GM18499 (cell line): Measurements from ENCODE around the gene DET1.
"Not testable (repeated sequence)": the region's sequence is repeated elsewhere in the genome, so short reads cannot be mapped to it uniquely, and the experiment has no call there.

Experiments
- ATAC-seq: cut with Tn5 transposase; IDR thresholded peaks from one replicate; pipeline ENCODE4 v1.9.1; 2021; ENCODE audit warnings: moderate number of reproducible peaks; ENCODE audit not compliant: insufficient read depth, unreplicated experiment

The DET1 gene

DNA sequence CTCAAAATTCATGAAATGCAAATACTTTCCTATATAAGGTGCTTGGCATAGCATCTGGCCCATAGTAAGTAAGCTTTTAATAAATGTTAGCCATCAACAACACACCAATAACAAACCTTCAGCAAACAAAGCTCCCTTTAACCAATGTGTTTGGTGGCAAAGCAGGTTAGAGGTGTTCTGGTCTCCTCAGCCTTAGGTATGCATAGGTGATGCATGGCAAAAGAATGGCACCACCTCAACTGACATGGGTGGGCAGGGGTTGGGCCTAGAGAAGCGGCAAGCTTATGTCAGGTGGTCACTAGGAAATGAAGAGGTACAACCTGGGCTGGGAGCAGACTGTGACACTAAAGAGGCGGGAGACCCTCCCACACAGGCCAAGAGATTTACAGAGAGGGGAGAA, 40.8 kb downstream of the DET1 start:
- no peak for ATAC-seq

DNA sequence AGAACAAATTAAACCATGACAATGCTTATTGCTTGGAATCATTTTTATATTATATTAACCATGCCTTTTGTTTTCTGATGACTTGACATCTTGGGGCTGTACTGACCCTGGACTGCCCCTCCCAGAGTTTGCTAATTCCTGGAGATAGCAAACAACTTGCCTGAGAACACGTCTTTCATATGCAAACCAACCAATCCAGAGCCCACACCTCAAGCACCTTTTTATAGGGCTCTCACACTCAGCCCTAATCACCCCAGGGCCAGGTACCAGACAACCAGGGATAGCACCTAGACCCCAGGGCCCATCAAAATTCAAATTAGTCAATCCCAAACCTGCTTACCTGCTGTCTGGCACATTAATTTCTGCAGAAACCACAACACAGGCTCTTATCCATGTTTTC, 42.0 kb downstream of the DET1 start:
- ATAC-seq, result no peak

DNA sequence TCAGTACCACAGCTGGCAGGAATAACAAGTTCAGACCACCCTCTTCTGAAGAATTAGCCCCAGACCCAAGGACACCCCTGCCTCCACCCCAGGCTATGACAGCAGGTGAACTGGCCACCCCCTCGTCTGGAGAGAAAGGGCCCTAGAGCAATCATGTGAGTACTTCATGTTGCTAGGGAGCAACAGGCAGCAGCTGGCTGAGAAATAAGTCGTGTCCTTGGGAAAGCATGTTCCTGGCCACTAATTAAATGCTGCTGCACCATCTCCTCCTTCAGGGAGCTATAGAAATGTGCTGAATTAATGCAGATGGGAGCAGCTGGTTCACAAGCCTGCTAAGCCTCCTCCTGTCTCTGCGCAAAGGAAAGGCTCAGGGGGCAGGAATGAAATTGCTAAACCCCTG, 47.5 kb downstream of the DET1 start:
- no peak for ATAC-seq

DNA sequence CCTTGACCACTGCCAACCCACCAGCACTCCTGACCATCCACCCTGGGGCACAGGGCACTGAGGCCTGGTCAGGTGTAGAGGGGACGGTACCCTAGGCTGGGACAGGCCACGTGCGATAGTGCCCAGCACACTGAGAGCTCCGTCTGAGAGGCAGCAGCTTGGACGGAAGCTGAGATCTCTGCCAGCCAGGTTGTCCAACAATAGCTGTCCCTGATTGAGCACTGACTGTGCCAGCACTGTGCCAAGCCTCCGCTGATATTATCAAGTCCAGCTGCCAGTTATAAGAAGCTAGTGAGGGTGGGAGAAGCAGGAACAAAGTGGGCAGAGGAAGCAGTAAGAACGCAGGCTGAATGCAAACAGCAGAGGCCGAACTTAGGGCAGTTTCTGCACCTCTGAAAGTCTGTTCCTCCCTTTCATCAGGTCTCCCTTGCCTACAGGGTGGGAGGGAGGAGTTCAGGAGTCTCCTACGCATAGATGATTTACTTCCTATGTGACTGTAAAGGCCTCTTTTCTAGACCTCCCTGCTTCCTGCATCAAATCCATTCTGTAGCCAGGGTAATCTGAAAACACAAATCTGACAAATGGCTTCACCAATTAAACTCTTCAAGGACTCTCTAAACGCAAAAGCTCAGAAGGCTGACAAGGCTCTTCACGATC, 49.2 kb downstream of the DET1 start:
- ATAC-seq, result no peak

DNA sequence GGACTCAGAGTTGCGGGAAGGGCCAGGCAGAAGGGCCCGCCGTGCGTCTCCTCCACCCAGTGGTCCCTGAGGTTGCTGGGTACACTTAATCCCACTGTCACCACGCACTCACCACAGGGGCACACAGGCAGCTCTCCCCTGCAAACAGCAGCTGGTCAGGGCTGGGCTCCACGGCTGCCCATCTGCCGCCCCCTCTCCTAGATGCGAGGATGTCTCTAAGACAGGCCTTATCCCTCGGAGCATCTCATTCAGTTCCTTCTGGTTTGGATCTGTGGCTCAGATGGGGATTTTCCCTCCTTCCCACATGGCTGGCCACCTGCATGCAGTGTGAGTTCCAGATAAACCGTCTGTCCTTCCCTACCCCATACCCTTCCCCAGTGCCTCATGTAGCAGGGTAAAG, 52.6 kb downstream of the DET1 start:
- no peak for ATAC-seq

DNA sequence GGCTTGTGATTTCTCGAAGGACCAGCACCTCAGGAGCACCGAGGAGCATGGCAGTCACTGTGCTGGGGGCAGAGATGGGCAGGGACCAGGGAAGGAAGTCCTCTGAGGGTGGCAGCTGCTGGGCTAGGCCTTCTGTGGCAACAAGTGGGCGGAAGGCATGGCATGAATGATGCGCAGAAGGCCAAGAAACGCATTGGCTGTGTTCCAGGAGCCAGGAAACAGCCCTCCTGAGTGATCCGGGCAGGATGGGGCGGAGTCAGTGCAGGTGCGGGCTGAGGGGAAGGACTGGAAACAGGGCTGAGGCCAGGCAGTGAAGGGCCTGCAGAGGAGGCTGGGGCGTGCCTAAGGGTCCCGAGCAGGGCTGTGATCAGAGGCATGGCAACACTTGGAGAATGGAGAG, 55.3 kb downstream of the DET1 start:
- no peak for ATAC-seq

DNA sequence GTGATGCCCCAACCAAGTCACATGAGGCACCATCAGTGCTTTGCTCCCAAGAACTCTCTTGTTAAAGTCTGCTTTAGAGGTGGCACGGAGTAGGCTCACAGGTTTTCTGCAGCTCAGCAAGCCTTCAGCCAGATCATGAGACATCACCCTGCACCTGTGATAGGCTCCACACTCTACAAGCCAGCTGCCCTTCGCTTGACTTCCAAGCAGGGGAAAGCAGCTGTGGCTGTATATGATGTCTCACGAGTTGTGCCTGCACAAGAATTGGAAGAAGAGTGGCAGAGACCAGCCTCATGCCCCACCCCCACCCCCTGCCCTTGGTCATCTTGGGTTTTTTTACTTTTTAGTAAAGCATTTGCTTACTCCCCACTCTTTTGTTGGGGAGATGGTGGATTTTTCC, 56.4 kb downstream of the DET1 start:
- ATAC-seq, result no peak

DNA sequence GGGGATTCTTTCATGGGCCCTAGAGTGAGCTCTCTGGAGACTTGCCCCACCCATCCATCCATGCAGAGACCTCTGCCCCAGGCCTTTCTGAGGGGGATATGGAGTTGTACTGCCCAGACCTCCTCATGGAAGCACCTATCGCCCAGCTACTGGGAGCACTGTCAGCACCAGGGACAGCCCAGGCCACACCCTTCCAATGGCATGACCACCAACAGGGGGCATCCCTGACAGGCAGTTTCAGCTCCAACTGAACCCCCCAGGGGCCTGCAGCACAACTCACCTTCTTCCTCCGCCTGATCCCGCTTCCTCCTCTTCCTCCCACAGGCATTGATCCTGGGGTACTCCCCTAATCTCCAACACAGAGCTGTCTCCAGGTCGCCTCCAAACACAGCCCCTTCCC, 57.2 kb downstream of the DET1 start:
- ATAC-seq, result no peak

DNA sequence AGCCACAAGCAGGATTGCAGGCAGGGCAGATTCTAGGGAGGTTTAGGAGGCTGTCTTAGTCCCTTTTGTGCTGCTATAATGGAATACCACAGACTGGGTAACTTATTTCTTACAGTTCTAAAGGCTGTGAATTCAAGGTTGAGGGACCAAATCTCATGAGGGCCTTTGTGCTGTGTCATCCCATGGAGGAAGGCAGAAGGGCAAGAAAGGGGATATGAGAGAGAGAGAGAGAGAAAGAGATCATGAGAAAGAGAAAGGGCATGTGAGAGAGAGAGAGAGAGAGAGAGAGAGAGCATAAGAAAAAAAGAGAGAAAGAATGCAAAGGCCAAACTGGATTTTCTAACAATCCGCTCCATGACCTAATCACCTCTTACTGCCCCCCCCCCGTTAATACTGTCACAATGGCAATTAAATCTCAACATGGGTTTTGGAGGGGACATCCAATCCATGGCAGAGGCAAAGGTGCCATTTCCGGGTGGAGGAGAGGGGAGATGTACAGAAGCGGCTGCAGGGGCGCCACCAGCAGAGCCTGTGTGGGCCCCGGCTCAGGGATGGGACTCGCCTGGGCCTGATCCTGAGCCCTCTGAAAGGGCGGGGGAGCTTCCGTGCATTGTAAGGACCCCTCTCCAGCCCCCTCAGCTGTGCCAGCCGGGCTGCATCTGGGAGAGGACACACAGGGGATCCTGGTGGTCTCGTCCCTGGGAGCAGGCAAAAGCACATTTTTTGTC, 58.5 kb downstream of the DET1 start:
- ATAC-seq, result no peak

DNA sequence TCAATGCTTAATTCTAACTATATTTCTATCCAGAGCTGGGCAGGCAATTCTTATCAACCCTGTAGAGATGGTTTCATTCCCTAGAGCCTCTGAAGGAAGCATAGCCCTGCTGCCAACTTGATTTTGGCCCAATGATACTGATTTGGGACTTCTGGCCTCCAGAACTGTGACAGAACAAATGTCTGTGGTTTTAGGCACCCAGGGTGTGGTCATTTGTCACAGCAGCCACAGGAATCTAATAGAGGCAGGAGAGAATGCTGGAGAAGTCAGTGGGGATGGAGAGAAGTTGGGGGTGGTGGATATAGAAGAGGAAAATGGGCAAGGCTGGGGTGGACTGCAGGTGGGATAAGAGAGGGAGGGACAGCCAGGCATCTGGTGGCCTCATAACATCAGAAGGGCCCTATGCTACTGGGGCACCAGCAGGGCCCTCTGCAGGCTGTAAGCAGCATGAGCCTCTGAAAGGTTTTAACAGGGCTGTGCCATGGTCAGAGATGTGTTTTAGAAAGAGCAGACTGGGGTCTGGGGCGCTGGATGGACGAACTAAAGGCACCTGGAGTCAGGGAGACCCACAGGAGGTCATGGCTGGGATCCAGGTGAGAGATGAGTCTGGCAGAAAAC, 59.2 kb downstream of the DET1 start:
- no peak for ATAC-seq

DNA sequence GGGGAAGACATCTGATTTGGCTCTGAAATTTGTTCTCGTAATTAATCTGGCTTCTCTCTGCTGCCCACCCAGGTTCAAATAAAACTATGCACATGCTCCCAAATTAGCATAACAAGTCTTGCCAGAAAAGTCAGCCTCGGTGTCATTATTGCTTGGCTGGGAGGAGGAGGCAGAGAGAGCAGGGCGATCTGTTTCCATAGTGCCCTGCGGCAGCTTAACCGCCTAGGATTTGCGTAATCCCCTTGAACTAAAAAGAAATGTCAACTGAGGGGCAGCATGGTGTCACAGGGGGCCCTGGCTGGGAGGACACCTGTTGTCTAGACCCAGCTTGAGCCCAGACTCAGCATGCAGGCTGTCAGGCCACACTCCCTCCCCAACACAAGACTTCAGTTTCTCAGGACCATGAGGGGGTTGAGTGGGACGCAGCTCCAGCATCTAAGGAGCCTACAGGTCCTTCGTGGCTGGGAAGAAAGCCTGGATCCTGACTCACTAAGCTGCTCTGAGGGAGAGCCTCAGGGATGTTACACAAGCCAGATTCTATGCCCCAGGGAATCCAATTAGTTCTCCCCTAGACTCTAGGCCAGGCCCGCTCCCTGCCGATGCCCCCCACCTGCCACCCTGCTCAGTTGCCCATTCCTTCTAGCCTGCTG, 61.7 kb downstream of the DET1 start:
- no peak for ATAC-seq

DNA sequence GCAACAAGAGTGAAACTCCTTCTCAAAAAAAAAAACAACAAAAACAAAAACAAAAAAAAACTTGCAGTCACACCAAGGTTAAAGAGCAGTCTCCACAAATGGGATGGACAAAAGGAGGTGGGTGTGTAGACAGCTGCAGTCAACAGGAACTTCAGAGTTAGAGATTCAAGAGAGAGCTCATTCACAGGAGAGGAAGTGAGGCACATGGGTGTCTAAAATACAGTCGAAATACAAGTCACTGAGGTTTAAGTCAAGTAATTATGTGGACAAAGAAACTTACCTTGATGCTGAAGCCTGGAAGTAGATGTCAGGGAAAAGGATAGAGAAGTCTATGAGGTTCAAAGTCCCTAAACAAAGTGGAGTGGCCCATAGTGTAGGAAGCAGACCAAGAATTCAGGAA, 64.2 kb downstream of the DET1 start:
- ATAC-seq, result no peak

DNA sequence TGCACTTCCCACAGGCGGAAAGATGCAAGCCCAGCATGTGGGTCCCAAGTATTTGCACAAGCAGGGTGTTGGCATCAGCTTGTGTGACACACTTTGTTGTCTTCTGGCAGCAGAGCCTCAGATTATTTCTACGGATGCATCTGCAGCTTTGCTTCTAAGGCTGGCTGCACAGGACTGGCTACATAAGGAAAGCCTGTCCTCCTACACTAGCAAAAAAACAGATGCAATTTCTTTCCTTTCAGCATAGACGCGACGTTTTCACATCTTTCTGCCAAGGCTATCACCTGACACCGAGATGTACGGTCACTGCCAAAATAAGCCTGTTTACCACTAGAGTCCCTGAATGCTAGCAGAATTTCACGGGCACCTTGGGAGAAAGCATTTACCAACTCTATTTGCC, 65.5 kb downstream of the DET1 start:
- ATAC-seq, result no peak

DNA sequence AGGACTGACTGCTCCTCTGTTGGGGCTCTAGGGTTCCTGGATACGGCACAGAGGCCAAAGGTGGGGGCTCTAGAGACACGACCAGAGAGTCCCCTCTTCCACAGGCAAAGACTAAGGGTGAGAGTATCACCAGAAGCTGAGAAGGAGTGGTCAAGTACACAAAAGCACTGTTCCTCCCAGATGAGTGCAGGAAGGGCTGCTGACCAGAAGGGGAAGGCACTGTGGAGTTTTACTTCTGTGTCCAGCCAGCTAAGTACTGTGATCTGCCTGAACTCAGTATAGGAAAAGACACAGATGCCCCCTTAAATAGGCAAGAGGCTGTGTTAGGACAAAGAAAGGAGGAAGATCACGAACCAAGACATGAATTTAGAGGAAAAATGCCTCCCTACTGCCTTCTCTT, 67.3 kb downstream of the DET1 start:
- no peak for ATAC-seq

DNA sequence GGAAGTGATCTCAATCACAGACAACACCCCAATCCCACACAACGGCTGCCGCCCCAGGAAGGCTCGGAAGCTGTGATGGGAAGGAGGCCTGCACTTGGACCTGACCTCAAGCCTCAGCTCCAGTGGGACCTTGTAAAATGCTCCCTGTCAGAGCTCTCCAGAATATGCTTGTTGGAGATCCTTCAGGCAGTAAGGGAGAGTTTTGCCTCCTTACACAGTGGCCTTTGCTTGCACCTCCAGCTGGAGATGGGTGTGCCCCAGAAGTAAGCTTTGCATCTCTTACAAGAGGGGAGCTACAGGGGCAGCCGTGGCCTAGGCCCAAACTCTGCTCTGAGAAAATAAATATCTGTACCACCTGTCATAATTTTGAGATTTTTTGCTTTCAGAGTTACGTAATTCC, 68.6 kb downstream of the DET1 start:
- ATAC-seq, result no peak

DNA sequence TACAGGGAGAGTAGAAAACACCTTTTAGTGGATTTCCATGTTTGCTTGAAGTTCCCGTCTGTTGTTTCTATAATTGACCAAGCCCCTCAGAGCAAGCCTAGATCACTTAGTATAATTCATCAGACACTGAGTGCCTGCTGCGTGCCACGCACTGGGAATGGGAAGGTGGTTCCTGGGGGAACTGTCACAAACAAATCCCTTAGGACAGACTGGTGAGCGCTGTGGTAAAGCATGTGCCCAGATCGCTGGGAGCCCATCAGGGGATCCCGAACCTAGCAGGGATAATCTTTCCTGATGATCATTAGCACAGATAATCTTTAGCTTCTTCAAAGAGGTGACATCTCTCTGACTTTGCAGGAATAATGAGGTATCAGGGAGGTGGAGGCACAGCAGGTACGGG, 69.4 kb downstream of the DET1 start:
- ATAC-seq, result no peak

DNA sequence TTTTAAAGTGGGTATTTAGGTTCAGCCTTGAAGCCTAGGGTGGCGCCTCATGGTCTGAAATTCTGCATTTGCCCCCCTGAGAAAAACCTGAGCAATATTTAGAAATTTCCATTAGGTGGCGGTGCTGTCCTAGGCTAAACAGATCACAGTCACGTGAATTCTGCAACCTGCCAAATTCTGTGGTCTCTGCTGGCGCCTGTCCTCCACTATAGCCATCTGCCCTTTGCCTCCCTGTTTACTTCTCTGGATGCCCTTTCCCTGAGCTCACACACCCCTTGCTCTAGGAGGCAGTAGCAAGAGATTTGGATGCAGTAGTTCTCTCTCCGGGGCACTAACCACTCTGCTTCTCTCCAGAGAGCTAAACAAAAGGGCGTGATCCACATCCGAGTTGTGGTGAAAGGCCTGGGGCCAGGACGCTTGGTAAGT, 69.8 kb downstream of the DET1 start:
- ATAC-seq, result no peak

DNA sequence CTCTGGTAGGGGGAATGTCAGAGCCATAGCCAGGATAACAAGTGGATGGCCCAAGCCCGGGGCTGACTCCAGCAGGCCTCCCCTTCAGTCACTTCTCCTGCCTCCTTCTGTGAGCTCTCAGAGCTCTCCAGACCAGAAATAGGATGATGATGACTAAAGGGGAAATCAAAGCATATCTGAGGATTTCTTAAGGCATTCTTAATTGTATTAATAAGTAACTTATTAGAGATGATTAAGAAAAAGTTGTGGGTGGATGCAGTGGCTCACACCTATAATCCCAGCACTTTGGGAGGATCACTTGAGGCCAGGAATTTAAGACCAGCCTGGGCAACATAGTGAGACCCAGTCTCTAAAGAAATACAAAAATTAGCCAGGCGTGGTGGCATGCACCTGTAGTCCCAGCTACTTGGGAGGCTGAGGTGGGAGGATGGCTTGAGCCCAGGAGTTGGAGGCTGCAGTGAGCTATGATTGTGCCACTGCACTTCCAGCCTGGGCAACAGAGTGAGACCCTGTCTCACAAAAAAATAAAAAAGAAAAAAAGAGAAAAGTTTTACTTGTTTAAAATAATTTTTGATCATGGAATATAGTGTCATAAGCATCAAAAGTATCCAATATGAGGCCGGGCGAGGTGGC, 72.7 kb downstream of the DET1 start:
- ATAC-seq, result not testable (repeated sequence)

DNA sequence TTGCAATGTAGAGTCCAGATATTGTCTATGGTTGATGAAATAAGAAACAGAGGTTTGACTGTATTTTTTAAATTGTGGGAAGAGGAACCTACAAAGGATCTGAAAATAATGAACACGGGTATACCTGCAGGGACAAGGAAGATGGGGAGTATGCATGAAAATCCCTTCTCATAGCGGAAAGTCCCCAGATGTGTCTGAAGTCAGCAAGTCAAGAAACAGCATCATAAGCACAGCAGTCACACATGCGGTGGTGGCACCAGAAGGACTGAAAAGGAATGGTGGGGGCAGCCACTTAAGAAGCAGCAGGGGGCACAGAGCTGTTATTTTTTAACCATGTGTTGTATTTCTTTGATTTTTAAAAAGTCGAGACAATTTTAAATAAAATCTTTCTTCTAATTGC, 74.3 kb downstream of the DET1 start:
- no peak for ATAC-seq

DNA sequence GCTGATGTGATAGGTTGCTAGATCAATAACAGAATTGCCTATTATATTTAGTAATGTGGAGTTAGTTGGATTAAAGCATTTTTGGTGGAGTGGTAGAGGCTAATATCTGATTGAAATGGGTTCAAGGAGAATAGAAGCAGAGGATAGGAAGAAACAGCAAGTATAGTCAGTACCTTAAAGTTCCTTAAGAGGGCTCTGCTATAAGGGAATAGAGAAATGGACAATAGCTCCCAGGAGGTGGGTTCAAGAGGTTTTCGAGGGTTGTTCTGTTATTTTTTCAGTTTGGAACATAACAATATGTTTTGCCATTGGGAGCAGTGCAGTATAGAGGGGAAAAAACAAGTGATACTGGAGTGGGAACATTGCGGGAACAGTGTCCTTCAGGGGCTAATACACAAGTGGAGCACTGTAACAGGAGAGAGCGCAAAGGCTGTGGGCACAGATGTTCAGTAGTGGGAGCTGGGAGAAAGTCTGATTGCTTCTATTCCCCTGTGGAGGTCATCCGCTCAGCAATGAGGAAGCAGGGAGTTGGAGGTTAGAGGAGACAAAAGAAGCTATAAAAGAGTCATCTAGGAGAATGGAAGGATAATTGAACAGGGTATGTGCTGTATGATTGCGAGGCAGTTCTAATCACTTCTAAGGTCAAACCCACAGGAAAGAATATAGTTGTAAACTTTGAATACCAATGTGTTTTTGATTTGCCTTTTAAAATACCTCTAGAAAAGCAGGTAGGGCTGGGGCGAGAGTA, 75.7 kb downstream of the DET1 start:
- no peak for ATAC-seq
